ENCODE data around the gene CES3. TPM values are rescaled to one million over a fixed set of nuclear protein-coding genes. Genes with fewer than 3 reads are reported as not detected.

CES3 gene
- total RNA-seq, 1 experiment from 2014 or later, result 3.7 TPM

- H3K9me3 Mint-ChIP-seq, result no peaks in the 10 kb centered on the region
- peaks cover 11 to 39% (median 30%) of the 10 kb centered on the region in 3 experiments for H3K36me3 Mint-ChIP-seq (ENCODE audit: insufficient read depth in 1 of 3, low read depth in 3 of 3)
- Histone ChIP-seq H3K79me2 (ENCODE audit: insufficient read depth, low read length) (no peaks in the 10 kb centered on the region), H3K4ac (ENCODE audit: low read depth, low read length) (no peak overlapping the region), H2BK20ac (ENCODE audit: low read depth, low read length, poor library complexity, severe bottlenecking) (no peak overlapping the region), H3K18ac (ENCODE audit: insufficient read length, low read depth, low read length) (no peak overlapping the region), H3K9me3 (ENCODE audit: control insufficient read depth, low read depth, low read length) (no peaks in the 10 kb centered on the region), H4K20me1 (ENCODE audit: control insufficient read depth, insufficient read depth, insufficient read length) (no peaks in the 10 kb centered on the region), H3K27ac (ENCODE audit: insufficient read length, low read depth, low read length) (no peak overlapping the region), H3K9ac (ENCODE audit: extremely low read depth, insufficient read length, low read length) (no peak overlapping the region), H3K79me1 (ENCODE audit: insufficient read depth, low read depth, low read length, poor library complexity, severe bottlenecking) (no peaks in the 10 kb centered on the region), H4K8ac (replicated peaks; ENCODE audit: insufficient read length, low read depth, low read length) (no peak overlapping the region), H2BK120ac (ENCODE audit: low read depth, low read length, poor library complexity, severe bottlenecking) (no peak overlapping the region), H3K4me1 (ENCODE audit: insufficient read depth, low read length) (no peaks in the 10 kb centered on the region), H2BK12ac (ENCODE audit: insufficient read length, low read depth, low read length) (no peak overlapping the region), H3K27me3 (ENCODE audit: insufficient read depth, low read length) (no peaks in the 10 kb centered on the region), H4K5ac (ENCODE audit: insufficient read length, low read depth, low read length) (no peak overlapping the region), H2BK15ac (ENCODE audit: low read depth, low read length) (no peak overlapping the region), H3K4me2 (ENCODE audit: insufficient read depth, insufficient read length, low read length) (no peak overlapping the region), H2BK5ac (ENCODE audit: insufficient read length, low read length) (no peak overlapping the region), H3T11ph (ENCODE audit: low read length) (no peak overlapping the region), H3K23me2 (ENCODE audit: insufficient read length, low read depth, low read length, poor library complexity, severe bottlenecking) (peaks cover 16% of the 10 kb centered on the region), H2AFZ (ENCODE audit: low read length) (no peak overlapping the region), H3K23ac (ENCODE audit: insufficient read length, low read depth, low read length) (no peak overlapping the region), H2AK5ac (ENCODE audit: insufficient read length, low read length) (no peak overlapping the region), H4K91ac (ENCODE audit: insufficient read length, low read depth, low read length) (no peak overlapping the region), H3K56ac (ENCODE audit: insufficient read length, low read depth, low read length) (no peak overlapping the region), H3K14ac (ENCODE audit: insufficient read depth, low read length) (no peak overlapping the region; the same call in 1 of the 2 replicates)
- no peak overlapping the region for H3K27ac Mint-ChIP-seq
- peaks cover 13 to 25% of the 10 kb centered on the region in 2 experiments for H3K4me1 Mint-ChIP-seq
- no peak for TF ChIP-seq CTCF (conservative IDR thresholded peaks at IDR 0.05)
- no peak for DNase-seq
- no CpG with 5 or more reads among the region's 10 CpGs for WGBS (ENCODE audit: extremely low coverage, insufficient read length, low lambda C conversion rate)
- H3K4me3 Mint-ChIP-seq, result no peak overlapping the region
- no peaks in the 10 kb centered on the region for H3K27me3 Mint-ChIP-seq (ENCODE audit: low read depth)
Observed at GRCh38 chr16:66937725-66938337, 23.2 kb upstream of the CES3 start.

Data from H9 (cell line).